NCI-H446 (cell line): ENCODE data around the gene DOCK6.
A peak's percentile ranks its signal among the peaks of the same experiment; 100 is the strongest.

Source experiments
- DNase-seq, 2 experiments: peaks; one replicate each; lab custom pipeline; 2025; lab: John Stamatoyannopoulos, UW

The DOCK6 gene

DNA sequence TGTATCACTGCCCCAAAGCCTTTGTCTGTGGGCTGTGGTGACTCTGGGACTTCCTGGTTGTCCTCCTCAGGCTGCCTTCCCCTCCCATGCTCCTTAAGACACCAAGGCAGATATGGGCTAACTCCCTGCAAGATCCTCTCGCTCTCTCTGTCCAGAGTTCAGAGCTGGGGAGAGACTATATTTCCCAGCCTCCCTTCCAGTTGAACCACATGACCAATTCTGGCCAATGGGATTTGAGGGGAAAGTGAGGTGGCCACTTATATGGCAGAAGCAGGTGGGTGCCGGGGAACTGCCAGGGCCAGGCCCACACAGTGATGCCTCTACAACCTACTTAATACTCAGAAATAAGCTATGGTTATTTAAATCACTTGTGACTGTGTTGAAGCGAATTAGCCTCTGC, 39.1 kb downstream of the DOCK6 start:
- DNase-seq: no peak

DNA sequence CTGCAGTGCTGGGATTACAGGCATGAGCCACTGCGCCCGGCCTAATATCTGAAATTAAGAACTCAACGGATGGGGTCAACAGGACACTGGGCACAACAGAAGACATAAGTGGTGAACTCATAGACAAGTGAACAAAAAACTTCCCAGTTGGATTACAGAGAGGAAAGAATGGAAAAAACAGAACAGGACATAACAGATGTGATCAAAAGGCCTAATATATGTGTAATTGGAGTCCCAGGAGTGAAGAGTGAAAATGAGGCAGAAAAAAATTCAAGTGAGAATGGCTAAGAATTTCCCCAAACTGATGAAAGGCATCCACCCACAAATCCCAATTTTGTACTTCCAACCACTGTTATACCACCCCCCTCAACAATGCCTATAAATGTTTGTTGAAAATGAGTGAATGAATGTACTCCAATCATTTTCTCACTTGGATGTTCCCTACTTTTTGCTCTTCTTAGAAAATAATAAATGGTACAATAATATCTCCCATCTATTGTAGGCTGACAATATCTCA, 41.2 kb downstream of the DOCK6 start:
- DNase-seq: no peak

DNA sequence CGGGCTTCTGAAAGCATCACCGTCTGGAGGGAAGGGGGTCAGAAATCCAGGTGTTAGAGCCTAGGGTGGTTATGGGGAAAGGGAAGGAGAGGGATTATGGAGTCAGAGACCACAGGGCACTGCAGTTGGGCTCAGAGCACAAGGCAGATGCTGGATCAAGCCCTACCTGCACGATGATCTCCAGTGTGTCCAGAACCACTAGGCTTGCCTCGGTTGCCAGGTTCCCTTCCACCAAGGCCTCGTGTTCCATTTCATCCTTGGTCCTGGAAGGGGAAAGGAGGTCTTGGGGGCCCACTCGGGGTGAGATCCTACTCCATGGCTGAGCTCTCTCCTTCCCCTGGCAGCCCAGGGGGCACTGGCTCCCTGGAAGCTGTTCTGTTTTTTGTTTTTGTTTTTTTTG, 47.9 kb downstream of the DOCK6 start:
- DNase-seq: no peak

DNA sequence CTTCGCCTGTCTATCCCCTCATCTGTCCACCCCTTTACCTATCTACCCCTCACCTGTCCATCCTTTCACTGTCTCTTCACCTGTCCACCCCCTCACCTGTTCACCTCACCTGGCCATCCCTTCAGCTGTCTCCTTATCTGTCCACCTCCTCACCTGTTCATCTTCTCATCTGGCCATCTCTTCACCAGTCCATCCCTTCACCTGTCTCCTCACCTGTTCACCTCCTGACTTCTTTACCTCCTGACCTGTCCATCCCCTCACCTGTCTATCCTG, 51.7 kb downstream of the DOCK6 start:
- DNase-seq: no peak

DNA sequence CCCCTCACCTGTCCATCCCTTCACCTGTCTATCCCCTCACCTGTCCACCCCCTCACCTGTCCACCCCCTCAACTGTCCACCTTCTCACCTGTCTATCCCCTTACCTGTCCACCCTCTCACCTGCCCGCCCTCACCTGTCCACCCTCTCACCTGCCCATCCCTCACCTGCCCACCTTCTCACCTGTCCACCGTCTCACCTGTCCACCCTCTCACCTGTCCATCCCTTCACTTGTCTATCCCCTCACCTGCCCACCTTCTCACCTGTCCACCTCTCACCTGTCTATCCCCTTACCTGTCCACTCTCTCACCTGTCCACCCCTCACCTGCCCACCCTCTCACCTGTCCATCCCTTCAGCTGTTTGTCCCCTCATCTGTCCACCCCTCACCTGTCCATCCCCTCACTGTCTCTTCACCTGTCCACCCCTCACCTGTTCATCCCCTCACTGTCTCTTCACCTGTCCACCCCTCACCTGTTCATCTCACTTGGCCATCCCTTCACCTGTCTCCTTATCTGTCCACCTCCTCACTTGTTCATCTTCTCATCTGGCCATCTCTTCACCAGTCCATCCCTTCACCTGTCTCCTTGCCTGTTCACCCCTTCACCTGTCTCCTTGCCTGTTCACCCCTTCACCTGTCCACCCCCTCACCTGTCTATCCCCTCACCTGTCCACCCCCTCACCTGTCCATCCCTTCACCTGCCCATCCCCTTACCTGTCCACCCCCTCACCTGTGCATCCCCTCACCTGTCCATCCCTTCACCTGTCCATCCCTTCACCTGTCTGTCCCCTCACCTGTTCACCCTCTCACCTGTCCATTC, 52.3 kb downstream of the DOCK6 start:
- no peak for DNase-seq

DNA sequence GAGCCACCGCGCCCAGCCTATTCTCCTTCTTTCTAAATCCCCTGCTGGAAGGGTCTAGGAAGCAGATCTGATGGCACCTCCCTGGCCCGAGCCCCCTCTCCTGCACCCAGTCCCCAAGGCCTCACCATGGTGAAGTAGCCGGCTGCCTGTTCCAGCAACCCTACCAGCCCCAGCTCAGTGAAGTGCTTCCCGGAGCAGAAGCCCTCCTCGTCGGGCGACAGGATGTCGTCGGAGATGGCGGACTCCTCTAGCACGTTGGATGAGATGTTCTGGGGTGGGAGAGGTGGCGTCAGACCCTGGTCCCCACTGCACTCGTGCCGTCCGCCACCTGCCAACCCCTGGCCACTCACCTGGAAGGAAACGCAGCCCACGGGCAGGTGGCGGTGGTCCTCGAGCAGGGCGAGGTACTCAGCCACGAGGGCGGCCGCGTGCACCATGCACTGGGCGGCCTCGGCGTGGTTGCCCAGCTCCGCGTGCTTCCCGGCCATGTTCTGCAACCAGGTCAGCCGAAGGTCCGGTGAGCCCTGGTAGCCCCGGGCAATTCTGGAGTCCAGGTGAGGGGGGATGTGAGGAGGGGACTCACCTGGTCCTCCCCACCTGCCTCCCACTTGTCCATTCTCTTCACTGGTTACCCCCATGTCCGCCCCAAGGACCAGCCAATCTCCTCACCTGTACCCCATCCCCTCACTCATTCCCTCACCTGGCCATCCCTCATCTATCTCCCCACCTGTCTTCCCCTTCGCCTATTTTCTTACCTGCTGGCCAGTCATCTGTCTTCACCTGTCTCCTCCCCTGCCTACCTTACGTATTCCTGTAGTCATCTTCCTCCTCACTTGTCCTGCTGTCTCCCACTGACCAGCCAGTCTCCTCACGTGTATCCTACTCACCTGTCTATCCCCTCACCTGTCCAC, 53.5 kb downstream of the DOCK6 start:
- peak in 1 of 2 experiments; percentile 60 for DNase-seq

DNA sequence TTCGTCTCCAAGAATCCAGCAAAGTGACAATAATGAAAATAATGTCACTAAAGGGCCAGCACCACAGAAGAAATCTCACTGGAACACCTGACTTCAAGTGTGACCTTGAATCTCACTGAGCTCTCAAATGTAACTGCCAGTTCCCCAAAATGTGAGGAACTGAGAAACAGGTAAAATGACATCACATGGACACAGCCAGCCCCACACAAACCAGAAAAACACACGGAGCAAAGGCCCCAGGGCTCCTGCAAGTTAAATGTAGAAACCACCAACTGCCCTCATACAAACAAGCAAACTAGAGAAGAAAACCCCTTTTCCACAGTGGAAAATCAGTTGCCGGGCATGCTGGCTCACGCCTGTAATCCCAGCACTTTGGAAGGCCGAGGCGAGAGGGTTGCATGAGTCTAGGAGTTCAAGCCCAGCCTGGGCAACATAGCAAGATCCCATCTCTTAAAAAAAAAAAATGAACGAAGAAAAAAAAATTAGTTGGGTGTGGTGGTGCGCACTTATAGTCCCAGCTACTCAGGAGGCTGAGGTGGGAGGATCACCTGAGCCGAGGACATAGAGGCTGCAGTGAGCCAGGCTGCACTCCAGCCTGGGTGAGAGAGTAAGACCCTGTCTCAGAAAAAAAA, 56.3 kb downstream of the DOCK6 start:
- no peak for DNase-seq

DNA sequence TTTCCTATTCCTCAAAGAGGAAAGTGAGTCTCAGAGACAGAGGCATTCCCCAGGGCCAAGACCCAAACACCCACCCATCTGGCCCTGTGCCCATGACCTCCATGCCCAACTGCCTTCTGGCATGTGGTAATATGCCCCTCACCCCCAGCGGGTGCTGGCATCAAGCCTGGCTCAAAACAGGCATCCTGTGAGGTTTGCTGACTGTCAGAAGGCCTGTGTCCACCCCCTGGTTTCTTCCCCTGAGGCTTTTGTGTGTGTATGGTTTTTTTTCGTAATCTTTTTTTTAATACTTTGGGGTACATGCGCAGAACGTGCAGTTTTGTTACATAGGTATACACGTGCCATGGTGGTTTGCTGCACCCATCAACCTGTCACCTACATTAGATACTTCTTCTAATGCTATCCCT, 57.4 kb downstream of the DOCK6 start:
- DNase-seq: peak in 1 of 2 experiments; percentile 54

DNA sequence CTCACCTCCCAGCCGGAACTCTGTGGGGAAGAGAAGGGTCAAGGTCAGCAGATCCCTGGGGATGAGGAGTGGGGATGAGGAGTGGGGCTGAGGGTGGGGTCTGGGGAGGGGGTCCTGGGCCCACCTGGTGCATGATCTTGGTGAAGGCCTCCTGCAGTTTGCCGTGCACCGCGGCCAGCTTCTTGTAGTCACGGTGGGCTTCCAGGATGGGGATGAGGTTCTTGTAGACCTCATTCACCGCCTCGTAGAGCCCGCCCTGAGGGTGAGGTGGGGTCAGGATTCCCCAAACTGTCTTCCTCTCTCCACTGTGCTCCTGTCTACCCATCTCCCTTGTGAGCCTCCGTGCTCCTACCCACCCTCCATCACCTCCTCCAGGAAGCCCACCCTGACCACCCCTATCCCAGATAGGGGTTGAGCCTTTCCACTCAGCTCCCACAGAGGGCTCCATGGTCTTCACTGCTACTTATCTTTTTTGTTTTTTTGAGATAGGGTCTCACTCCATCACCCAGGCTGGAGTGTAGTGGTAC, 58.2 kb downstream of the DOCK6 start:
- no peak for DNase-seq

DNA sequence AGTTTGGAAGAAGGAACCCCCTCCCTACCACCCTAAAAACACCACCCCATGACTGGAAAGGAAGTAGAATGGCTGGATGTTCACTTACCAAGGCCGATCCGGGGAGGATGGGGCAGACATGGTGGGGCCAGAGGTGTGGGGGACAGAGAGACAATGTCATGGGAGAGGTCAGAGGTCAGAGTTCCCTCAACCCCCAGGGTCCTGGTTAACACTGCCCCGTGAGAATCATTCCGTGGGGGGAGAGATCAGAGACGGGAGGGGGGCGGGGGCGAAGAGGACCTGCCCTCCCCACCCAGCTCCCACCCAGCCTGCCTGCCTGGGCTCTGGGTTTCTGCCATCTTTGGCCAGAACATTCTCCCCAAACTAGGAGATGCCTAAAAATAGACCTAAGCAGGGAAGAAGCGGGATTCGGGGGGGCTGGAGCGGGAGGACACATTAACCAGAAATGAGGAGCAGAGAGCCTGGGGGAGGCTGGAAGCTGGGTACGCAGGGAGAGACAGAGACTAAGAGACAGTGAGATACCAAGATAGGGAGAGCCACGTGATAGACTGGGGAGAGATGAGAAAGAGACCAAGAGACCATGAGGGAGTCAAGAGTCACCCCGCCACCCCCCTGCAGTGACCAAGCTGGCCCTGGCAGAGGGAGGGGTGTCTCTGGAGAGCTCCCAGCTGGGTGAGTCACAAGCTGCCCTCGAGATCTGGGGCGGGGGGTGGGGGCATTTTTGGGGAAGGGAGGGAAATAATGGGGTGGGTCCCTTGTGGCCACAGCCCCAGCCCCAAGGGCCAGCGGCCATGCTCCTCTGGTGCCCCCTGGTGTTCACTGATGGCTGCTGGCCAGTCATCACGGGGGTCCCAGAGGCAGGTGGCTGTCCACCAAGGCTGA, 58.9 kb downstream of the DOCK6 start:
- peak in 1 of 2 experiments; percentile 53 for DNase-seq

DNA sequence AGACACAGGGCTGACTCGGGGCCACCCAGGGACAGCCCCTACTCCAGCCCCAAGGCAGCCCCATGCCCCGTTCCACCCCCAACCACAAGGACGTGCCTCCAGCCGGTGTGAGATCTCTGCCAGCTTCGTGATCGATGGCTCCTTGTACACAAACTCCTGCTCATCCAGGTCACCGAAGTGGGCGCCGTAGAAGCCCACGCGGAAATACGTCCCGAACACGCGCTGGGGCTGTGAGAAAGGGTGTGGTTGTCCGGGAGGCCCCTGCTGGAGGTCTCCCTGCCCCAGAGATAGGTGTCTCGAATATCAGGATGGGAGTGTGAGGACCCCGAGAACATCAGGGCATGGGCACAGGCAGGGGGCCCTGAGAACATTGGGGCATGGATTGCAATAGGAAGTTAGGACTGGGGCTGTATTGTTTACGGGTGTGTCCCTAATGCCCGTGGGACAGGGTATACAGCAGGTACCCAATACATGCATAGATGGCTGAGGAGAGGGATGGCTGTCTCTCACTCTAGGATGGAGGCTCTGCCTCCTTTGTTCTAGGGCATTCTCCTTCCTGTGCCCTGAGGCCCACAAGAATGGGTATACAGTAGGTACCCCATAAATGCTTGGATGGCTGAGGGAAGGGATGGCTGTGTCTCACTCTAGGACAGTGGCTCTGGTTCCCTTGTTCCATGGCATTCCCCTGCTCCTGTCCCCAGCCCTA, 59.7 kb downstream of the DOCK6 start:
- DNase-seq: no peak

DNA sequence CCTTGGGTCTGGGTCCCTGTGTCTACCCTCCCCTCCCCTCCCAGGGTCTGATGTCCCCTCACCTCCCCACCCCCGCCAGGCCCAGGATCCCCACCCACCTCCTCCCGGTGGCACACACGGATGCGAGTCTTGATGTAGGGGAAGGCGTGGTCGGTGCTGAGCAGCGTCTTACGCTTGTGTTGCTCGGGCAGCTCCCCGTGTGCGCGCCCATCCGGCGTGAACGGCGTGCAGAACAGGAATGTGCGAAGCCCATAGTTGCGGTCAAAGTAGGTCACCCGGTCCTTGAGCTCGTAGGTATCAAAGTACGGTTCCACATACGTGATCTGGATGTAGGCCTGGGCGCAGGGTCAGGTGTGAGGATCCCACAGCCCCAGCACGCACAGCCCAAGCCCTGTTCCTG, 60.5 kb downstream of the DOCK6 start:
- no peak for DNase-seq

DNA sequence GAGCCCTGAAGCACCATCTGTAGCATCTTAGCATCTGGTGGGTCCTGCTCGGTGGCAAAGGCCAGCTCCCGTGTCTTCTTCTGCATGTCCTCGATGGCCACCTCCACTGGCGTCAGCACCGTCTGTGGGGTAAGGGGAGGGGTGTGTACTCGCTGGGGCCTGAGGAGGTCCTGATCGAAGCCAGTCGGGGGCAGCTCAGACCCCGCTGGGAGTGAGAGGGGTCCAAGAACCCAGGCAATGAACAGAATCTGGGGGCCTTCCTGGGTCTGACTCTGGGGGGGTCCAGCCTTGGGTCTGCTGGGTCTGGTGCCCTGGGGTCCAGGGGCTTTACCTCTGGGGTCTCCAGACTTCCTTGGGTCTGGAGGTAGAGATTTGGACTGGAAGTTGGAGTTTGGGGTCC, 61.4 kb downstream of the DOCK6 start:
- no peak for DNase-seq

DNA sequence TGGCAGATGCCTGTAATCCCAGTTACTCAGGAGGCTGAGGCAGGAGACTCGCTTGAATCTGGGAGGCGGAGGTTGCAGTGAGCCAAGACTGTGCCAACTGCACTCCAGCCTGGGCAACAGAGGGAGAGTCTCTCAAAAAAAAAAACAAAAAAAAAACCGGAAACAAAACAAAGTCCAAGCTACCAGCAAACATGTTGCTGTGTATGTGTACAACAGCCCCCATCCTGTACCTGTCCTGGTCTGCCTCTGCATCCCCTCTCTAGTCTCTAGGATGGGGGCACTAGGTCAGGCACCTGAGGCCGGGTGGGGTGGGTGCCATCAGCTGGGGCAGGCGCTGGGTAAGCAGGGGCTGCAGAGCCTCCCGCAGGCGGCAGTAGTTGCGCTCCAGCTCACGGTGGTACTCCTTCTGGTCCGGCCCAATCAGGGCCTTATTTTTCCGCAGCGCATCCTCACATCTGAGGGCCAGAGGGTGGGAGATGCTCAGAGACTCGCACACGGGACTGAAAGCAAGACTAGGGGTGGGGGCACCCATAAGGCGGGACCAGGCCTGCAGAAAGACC, 62.2 kb downstream of the DOCK6 start:
- DNase-seq: no peak

DNA sequence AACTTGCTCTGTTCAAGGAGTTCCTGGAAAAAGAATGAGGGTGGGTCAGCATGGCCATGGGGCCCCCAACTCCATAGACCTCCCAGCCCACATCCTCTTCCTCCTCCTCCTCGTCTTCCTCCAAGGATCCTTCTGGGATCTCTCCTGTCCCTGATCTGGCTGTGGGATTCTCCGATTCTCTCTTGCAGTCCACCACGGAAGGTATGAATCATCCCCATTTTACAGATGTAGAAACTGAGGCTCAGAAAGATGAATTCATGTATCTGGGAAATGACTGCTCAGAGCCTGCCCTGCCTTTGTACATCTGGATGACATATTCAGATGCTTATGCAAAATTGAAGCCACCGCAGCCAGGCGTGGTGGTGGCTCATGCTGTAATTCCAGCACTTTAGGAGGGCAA, 62.8 kb downstream of the DOCK6 start:
- no peak for DNase-seq

DNA sequence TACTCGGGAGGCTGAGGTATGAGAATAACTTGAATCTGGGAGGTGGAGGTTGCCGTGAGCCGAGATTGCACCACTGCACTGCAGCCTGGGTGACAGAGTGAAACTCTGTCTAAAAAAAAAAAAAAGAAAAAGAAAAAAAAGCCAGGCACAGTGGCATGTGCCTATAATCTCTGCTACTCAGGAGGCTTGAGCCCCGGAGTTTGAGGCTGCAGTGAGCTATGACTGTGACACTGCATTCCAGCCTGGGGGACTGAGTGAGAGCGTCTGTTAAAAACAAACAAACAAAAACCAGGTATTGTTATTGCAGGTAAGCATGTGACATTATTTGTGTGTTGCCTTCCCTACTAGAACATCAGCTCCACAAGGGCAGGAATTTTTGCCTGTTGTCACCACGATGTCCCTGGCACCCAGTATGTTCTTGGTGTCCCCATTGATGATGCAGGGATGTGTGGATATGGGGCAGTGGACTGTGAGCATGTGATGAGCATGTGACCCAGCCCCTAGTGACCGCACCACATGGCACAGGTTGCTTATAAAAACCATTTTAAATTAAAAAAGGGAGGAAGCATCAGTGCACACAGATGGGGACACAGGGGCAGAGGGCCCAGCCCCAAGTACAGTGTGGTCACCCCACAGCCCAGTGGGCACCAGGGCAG, 63.4 kb downstream of the DOCK6 start:
- no peak for DNase-seq

DNA sequence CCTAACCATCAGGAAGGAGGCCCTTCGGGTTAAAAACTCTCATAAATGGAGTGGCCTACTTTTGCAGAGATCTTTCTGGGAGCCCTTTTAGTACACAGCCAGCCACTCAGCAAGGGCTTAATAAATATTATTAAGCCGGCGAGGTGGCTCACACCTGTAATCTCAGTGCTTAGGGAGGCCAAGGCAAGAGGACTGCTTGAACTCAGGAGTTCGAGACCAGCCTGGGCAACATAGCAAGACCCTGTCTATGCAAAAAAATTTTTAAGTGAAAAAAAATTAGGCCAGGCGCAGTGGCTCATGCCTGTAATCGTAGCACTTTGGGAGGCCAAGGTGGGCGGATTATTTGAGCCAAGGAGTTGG, 64.2 kb downstream of the DOCK6 start:
- no peak for DNase-seq

DNA sequence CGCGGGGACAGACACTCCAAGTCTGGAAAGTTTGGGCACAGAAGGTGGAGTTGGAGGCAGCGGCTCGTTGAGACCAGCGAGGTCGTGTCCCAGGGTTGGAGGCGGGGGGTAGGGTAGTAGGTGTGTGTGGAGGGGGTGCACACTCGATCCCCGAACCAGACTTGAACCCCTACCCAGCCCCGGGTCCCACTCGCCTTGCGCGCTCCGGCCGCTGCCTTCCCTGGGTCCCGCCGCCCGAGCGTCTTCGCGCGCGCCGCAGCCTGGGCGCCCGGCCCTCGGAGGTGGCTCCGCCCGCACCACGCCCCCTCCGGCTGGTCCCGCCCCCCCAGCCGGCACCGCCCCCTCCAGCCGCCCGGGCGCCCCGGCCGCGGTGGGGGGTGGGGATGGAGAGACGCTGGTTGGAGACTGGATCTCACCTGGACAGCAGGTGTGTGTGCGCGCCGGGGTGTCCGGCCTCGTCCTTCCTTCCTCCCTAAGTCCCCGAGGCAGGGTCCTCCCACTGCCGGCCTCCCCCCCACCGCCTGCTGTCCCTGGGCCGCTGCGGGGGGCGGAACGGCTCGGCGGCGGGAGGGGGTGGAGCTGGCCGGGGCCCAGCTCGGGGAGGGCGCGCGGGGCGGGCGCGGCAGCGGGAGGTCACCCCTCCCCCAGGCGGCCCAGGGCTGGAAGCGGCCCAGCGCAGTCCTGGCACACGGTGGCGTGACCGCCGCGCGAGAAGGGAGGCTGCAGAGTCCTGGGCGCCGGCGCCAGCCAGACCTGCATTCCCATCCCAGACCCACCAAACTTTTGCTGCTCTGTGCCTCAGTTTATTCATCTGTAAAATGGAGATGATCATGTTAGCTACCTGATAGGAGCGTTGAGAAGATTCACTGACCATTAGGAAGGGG, 64.8 kb downstream of the DOCK6 start, which contains the start of gene KANK2:
Gene KANK2 (minus strand): TSS at position 255 of the 884 bp plus-strand sequence. CDS start 3,034 bp downstream, outside the sequence.
- DNase-seq: peak; percentile 50 to 87
